Glomerular endothelial cell (primary cell): Measurements from ENCODE around the gene TERB1. TPM values are rescaled to one million over a fixed set of nuclear protein-coding genes. Genes with fewer than 3 reads are reported as not detected.
"Not testable (repeated sequence)": the region's sequence is repeated elsewhere in the genome, so short reads cannot be mapped to it uniquely, and the experiment has no call there.

Experiments
- DNase-seq: peaks from one replicate; pipeline ENCODE4 v3.0.0-alpha.2; 2011; ENCODE audit warnings: low read depth, low spot score; ENCODE audit errors: extremely low read depth
- total RNA-seq: library from RNA; depleted of rRNA; stranded (reverse); fragments of >200 nt; gene quantifications from 2 replicates; pipeline ENCODE4 v1.2.3, GENCODE V29; 2015

The TERB1 gene
- total RNA-seq, 1 donor from 2014 or later: not detected

DNA sequence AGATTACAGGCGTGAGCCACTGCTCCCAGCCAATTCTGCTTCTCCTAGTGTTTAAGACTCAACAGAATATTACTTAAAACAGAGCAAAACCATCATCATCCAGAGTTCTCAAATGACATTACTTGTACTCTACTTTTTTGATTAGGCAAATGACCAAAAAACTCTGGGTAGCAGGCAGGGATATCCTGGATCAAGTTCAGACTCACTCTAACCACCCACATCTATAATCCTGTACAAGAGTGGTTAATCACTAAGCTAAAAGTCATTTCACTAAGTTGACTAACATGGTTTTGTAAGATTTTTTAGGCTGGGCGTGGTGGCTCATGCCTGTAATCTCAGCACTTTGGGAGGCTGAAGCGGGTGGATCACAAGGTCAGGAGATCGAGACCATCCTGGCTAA, 22.6 kb upstream of the TERB1 start:
- no peak for DNase-seq

DNA sequence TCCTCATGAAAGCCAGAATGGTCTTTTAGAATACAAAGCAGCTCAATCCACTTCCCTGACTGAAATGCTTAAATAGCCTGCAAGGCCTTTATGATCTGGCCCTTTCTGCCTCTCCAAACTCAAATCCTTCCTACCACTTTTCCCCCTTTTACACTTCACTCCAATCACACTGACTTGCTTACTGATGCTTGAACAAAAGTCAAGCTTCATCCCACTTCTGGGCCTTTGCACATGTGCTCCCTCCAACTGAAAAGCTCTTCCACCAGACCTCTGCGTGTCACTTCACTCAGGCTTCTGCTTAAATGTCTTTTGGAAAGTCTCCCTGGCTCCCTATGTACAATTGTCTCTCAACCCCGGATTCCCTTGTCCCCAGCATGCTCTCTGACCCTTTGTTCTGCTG, 13.3 kb upstream of the TERB1 start:
- DNase-seq: no peak

DNA sequence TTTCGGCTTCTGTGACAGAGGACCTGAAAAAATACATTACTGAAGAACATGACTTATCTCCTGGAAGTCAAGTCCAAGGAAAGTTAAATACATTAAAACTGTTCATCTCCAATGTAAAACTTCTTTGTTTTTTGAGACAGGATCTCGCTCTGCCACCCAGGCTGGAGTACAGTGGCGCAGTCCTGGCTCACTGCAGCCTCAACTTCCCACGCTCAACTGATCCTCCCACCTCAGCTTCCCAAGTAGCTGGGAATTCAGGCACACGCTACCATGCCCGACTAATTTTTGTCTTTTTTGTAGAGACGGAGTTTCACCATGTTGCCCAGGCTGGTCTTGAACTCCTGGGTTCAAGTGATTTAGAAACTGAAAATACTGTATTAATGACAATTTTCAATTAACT, 9.7 kb upstream of the TERB1 start:
- DNase-seq: no peak

GRCh38 chr16:66810391-66810790, 9.0 kb upstream of the TERB1 start:
- no peak for DNase-seq

- no peak for DNase-seq
These were observed 8.4 kb upstream of the TERB1 start for GRCh38 chr16:66809765-66810164.

DNA sequence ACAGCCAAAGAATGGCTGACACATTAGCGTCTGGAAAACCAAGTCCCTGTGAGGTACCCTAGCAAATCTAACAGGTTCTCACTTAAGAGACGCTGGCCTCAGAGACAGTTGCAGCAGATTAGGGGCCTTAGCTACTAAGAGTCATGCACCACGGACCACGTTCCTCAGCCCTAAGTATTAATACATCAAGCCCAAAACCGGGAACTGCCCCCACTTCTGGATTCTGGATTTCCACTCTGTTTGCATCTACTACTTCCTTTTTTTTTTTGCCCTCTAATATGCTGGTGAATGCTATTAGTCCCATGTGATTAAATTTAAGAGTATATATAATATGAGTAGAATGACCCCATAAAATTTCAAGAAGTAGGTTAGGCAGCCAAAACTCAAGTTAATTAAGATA, 775 bp upstream of the TERB1 start:
- DNase-seq: no peak

GRCh38 chr16:66800856-66801255, 528 bp downstream of the TERB1 start:
- DNase-seq: no peak

DNA sequence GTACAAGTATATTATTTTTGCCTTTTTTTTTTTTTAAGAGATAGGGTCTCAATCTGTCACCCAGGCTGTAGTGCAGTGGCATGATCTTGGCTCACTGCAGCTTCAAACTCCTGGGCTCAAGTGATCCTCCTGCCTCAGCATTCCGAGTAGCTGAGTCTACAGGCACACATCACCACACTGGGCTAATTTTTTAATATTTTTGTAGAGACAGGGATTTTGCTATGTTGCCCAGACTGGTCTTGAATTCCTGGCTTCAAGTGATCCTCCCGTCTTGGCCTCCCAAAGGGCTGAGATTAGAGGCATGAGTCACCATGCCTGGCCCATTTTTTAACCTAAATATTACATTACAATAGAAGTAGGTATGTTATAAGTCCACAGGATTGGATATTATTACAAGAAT, 3.2 kb downstream of the TERB1 start:
- DNase-seq: no peak

GRCh38 chr16:66793984-66794383, 7.4 kb downstream of the TERB1 start:
- DNase-seq: not testable (repeated sequence)

GRCh38 chr16:66790130-66790733, 11.2 kb downstream of the TERB1 start:
- no peak for DNase-seq

- no peak for DNase-seq
These were observed 14.0 kb downstream of the TERB1 start for GRCh38 chr16:66787427-66787826.

DNA sequence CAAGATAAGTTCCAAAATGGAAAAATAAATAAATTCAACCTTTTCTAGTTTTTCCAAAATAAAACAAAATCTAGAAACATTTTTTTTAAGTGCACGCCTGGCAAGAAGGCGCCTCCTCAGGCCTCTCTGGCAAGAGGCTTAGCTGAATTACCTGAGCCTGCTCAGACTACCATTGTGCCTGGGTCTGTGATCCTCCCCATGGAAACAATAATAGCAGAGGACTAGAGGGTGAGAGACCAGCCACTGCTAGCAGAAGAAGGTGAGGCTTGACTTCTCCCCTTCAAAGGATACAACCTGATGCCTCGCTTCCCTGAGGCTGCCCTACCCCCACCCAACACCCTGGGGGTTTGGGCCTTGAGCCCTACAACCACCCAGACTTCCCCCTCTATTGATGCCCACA, 14.8 kb downstream of the TERB1 start:
- no peak for DNase-seq

- no peak for DNase-seq
These were observed 24.9 kb downstream of the TERB1 start for GRCh38 chr16:66776457-66776856.

GRCh38 chr16:66774981-66775380, 26.4 kb downstream of the TERB1 start:
- no peak for DNase-seq

DNA sequence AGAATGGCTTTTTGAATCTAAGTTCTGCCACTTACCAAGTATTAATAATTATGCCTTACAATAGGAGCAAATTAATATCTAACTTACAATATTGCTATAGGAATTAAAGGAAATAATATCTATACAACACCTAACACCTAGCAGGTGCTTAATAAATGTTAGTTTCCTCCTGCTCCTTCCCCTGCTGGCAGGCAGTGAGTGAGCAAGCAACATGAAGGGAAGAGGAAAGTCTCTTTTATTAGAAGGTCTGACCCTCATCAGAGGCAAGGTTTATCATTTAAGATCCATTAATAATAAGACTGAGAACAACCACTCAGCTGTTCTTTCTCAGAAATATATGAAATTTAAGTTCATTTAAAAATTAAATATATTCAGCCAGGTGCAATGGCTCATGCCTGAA, 43.3 kb downstream of the TERB1 start:
- no peak for DNase-seq

DNA sequence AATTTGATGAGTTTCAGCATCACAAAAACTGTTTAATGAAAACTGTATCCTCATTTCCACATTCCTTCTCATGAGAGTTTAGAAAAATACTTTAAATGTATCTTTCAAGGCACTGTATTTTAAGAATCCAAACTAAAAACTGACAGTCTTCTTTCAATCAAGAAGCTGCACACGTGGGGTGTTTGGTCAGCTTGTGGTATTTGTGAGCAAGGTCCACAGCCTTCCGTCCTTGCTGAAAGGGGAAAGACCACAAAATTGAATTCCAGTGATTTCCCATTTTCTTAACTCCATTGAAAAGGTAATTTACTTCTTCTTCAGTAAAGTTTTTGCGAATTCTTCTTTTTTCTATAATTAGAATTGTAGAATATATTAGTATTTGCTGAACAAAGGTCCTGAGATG, 46.6 kb downstream of the TERB1 start:
- DNase-seq: no peak

DNA sequence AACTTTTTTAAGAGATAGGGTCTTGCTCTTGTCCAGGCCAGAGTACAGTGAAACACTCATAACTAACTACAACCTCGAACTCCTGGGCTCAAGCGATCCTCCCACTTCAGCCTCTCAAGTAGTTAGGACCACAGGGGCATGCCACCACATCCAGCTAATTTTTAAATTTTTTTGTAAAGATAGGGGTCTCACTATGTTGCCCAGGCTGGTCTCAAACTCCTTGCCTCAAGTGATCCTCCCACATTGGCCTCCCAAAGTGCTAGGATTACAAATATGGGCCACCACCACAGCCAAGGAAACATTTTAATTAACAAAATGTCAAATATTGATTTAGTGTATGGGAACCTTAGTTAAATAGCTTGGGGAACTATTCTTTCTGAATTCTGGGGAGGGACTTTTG, 47.2 kb downstream of the TERB1 start:
- DNase-seq: no peak

DNA sequence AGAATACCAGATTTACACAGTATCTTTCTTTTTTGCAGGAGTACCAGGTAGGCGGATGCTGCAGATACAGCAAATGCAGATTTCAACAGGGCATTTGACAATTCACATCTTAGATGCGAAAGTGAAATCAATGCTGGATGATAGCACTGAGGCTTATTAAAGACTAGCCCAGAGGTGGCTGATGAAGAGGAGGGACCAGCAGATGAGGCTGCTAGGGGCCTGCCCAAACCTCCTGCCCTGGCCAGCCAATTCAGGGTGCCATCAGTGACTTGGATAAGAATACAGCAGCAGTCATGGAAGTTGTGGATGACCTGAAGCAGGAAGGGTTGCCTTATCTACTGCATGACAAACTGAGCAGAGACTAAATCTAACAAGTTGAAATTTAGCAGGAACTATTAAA, 48.4 kb downstream of the TERB1 start:
- DNase-seq: no peak

- no peak for DNase-seq
These were observed 49.0 kb downstream of the TERB1 start for GRCh38 chr16:66752379-66752778.

- no peak for DNase-seq
These were observed 49.4 kb downstream of the TERB1 start for GRCh38 chr16:66751992-66752322.

- DNase-seq: no peak
These were observed 49.9 kb downstream of the TERB1 start, which contains the start of gene DYNC1LI2 for GRCh38 chr16:66751303-66751991. TSS of gene DYNC1LI2 (minus strand) at chr16:66751609. CDS start at chr16:66751591, 18 bp downstream.

DNA sequence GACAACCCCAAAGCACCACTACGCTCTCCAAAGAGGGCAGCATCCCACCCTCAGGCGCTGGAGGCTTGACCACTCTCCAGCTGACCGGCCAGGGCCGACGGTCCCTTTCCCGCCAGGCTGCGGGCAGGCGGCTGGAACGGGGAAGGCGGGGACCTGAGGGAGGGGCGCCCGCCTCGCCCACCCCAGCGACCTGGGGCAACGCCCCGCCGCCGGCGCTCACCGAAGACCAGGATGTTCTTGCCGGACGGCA, 50.4 kb downstream of the TERB1 start:
- no peak for DNase-seq
